HG03097 (cell line): ENCODE data around the gene ACSS3.

Experiments used
- ATAC-seq: cut with Tn5 transposase; IDR thresholded peaks from one replicate; pipeline ENCODE4 v1.9.1; 2021; ENCODE audit not compliant: unreplicated experiment, low FRiP score

Gene ACSS3

DNA sequence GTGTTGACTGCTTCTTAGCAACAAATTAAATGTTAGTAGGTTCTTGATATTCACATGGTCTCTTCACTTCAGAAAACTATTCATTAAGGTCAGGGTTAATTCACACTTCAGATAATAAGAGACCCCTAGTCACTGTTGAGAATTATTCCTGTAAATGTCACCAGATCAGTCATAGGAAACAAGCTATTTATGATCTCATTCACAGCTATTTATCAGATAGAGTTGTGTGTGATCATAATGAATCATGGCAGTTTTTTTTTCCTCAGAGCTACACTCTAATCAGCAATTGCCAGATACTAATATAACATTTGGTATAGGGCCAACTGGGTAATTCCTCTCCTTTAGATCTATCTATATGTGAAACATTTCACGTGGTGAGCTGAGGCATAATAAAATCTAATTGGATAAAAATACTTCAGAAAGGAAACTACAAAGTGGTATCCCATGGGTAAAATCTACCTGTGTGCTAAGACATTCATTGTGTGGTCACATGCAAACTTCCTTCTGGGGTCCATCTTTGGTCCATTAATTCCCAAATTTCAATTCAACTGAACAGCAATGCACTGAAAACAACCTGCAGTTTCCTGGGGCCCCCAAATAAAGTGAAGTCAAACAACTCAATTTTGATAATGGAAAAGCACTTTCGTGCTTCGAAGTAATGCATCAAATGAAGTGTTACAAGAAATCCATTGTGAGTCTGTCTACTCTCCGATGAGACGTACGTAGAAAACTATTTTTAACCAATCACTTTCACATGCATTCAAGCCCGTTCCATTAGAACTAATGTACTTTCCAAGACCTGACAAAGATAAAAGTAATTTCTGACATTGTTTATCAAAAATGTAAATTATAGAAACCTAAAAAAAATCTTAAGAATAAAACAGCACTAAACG is 197.0 kb downstream of the ACSS3 start:
- ATAC-seq = no peak

DNA sequence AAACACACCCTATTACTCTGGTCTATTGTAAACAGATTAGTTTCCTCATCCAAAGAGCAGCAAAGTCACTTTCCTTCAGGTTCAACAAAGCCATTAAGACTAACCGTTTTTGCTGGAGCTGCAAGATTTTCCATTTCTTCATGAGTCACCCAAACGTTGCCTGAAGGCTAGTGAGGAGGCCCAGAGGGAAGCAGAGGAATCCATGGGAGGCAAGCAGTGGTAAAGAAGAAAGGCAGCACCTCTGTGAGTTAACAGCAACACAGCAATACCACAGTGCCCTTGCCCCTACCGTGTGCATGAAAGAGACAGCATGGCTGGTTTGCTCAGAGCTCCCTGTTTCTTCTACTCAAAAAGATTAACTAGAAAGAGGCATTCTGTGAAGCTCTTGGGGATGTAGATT is 206.3 kb downstream of the ACSS3 start:
- ATAC-seq = no peak

- no peak for ATAC-seq
These were observed 210.8 kb downstream of the ACSS3 start for GRCh38 chr12:81288651-81289050.

DNA sequence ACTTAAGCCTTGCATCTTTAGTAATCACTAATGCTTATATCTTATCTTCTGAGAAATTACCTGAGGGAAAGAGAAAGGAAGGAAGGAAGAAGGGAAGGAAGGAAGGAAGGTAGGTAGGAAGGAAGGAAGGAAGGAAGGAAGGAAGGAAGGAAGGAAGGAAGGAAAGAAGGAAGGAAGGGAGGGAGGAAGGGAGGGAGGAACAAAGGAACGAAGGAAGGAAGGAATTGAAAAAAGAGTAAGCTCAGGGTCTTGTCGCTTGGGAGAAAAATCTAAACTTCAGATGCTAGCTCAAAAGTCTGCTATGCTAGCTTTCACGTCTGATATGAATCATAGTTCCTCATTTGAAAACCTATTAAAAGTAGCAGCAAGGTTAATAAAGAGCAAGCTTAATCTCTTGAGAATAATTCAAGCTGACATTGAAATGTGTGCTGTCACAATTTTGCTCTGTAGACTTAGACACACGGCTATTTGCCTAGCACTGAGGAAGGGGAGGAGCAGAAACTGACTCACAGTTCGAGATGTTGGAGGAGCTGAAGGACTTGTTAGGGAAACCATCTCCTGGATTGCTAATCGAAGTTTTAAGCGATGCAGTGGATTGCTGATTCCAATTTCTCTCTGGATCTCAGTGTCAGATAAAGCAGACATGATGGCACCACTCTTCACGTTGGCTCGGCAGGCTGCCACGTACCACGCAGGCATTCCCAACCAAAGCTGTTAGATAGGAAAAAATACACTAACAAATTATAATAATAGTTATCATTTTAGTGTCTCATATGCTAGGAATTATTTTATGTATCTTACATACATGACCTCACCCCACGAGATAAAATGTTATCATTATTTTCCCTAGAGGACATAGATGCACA is 216.7 kb downstream of the ACSS3 start:
- no peak for ATAC-seq

- no peak for ATAC-seq
These were observed 217.4 kb downstream of the ACSS3 start for GRCh38 chr12:81295251-81295650.

- ATAC-seq = no peak
These were observed 218.9 kb downstream of the ACSS3 start for GRCh38 chr12:81296556-81297305.

DNA sequence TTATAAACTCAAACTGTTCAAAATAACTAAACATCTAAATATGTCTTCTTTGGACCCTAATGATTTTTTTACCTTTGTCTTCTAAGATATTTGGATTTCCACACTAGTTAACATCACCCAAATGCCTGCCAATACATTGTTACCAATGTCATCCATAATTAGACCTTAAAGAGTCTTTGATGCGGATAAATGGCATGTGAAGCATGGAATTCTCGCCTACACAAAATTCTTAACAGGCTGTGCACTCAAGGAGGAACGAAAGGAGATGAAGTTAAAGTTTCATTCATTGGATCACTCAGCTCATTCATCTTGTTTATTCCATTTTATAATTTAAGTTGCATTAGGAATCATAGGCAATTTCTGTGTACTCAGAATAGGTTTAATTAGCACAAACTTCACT is 219.7 kb downstream of the ACSS3 start:
- no peak for ATAC-seq

DNA sequence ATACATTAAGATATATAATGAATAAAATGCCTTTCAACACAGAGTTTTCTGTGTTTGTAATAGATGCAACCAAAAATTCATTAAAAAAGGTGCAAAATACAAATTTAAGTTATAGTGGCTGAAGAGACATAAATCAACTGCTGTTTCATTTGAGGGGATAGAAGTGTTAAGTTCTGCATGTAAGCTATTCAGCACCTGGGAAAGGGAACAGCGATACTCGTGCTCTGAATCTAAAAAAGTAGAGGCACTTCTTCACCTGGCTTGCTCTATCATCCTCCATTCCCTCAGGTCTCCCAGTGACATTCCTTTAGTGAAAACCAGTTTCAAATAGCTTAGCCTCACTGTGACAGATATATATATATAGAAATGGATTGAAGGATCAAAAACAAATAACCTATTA is 222.6 kb downstream of the ACSS3 start:
- ATAC-seq = no peak

DNA sequence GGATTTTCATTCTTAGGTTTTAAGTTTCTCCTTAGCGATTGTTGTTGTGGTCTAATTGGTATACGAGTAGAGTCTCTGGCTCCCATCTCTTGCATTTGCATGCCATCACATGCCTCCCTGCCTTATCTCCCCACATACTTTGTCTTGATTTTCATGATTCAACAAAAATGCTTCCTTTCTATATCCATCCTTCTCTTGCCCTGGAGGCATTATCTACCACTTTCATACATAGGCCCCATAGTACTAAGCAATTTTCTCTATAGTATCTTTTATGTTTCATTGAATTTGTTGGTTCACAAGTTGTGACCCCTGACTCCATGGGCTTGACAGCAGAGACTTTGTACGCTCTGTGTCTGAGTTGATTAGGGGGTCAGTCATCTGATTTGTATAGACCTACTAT is 226.1 kb downstream of the ACSS3 start:
- ATAC-seq = no peak
